Measurements from ENCODE around the gene ASTN2. TPM values are rescaled to one million over a fixed set of nuclear protein-coding genes. Genes with fewer than 3 reads are reported as not detected.
"Not testable (repeated sequence)": the region's sequence is repeated elsewhere in the genome, so short reads cannot be mapped to it uniquely, and the experiment has no call there.

ASTN2 gene
- polyA plus RNA-seq, 1 experiment, result 6.6 TPM

- Histone ChIP-seq H3K4me3 (ENCODE audit: low read depth, low read length) (no peak overlapping the region), H3K27ac (ENCODE audit: low read depth, low read length) (no peak overlapping the region), H3K27me3 (ENCODE audit: control insufficient read depth, insufficient read depth, low read length) (peaks cover 4% of the 10 kb centered on the region), H3K9me3 (ENCODE audit: control insufficient read depth, insufficient read depth, low read length) (no peaks in the 10 kb centered on the region)
- CTCF ChIA-PET, result no interaction called here
- POLR2A ChIA-PET, result no interaction called here
- no peak for DNase-seq (ENCODE audit: low read depth, low spot score)
- TF ChIP-seq, protein P1, sequence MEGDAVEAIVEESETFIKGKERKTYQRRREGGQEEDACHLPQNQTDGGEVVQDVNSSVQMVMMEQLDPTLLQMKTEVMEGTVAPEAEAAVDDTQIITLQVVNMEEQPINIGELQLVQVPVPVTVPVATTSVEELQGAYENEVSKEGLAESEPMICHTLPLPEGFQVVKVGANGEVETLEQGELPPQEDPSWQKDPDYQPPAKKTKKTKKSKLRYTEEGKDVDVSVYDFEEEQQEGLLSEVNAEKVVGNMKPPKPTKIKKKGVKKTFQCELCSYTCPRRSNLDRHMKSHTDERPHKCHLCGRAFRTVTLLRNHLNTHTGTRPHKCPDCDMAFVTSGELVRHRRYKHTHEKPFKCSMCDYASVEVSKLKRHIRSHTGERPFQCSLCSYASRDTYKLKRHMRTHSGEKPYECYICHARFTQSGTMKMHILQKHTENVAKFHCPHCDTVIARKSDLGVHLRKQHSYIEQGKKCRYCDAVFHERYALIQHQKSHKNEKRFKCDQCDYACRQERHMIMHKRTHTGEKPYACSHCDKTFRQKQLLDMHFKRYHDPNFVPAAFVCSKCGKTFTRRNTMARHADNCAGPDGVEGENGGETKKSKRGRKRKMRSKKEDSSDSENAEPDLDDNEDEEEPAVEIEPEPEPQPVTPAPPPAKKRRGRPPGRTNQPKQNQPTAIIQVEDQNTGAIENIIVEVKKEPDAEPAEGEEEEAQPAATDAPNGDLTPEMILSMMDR (IDR thresholded peaks at IDR 0.05; ENCODE audit: low read depth, low read length), result no peak
Measured at GRCh38 chr9:116925121-116925520, 489.7 kb downstream of the ASTN2 start.

GRCh38 chr9:116924462-116925110, 490.3 kb downstream of the ASTN2 start:
- TF ChIP-seq, protein P1 (IDR thresholded peaks at IDR 0.05; ENCODE audit: low read depth, low read length), result no peak
- CTCF ChIA-PET, result interaction anchor here (0.6 to 1.0 kb wide), 2 partner anchors 8 to 64 kb away, joined by 3 read pairs; no protein-coding TSS in a partner anchor
- no peak for DNase-seq (ENCODE audit: low read depth, low spot score)
- POLR2A ChIA-PET, result no interaction called here
- H3K27me3 ChIP-seq (ENCODE audit: control insufficient read depth, insufficient read depth, low read length), result peaks cover 2% of the 10 kb centered on the region
- no peaks in the 10 kb centered on the region for H3K9me3 ChIP-seq (ENCODE audit: control insufficient read depth, insufficient read depth, low read length)
- no peak overlapping the region for H3K4me3 ChIP-seq (ENCODE audit: low read depth, low read length)
- no peak overlapping the region for H3K27ac ChIP-seq (ENCODE audit: low read depth, low read length)

DNA sequence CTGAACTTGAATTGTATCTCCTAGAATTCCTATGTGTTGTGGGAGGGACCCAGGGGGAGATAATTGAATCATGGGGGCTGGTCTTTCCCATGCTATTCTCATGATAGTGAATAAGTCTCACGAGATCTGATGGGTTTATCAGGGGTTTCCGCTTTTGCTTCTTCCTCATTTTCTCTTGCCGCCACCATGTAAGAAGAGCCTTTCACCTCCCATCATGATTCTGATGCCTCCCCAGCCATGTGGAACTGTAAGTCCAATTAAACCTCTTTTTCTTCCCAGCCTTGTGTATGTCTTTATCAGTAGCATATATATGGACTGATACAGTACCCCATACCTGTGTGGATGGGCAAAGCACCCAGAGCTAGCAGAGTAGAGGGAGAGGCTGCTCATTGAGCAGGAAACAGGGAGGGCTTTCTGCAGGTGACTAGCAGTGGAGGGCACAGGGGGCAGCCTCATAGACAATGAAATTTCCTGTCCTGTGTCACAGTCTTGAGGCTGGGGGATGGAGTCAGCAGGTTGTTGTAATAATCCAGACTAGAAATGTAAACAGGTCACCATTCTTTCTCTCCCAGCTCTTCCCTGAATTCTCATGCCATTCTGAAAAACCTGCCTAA, 496.9 kb downstream of the ASTN2 start:
- H3K4me3 ChIP-seq (ENCODE audit: low read depth, low read length); H3K27me3 ChIP-seq (ENCODE audit: control insufficient read depth, insufficient read depth, low read length); CTCF ChIA-PET; POLR2A ChIA-PET; DNase-seq (ENCODE audit: low read depth, low spot score); H3K9me3 ChIP-seq (ENCODE audit: control insufficient read depth, insufficient read depth, low read length); H3K27ac ChIP-seq (ENCODE audit: low read depth, low read length): not testable (repeated sequence)

- H3K9me3 ChIP-seq (ENCODE audit: control insufficient read depth, insufficient read depth, low read length), result no peaks in the 10 kb centered on the region
- CTCF ChIA-PET, result no interaction called here
- POLR2A ChIA-PET, result no interaction called here
Measured at GRCh38 chr9:116913536-116913935, 501.3 kb downstream of the ASTN2 start.

DNA sequence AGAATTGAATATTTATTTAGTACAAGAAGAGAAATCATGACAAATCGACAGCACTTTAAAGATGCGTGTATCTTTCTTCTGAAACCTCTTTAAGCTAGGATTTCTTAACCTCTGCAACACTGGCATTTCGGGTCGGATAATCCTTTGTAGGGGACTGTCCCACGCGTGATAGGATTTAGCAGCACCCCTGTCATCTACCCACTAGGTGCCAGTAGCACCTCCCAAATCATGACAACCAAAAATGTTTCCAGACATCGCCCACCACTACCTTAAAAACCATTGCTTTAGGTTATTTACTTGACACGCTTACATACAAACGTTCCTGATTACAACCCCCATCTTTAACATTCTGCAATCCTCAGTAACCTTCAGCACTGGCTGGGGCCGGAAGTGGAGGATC, 504.7 kb downstream of the ASTN2 start:
- Histone ChIP-seq H3K9me3 (ENCODE audit: control insufficient read depth, insufficient read depth, low read length) (no peaks in the 10 kb centered on the region), H3K27ac (ENCODE audit: low read depth, low read length) (no peak overlapping the region), H3K27me3 (ENCODE audit: control insufficient read depth, insufficient read depth, low read length) (peaks cover 13% of the 10 kb centered on the region), H3K4me3 (ENCODE audit: low read depth, low read length) (no peak overlapping the region)
- TF ChIP-seq, protein P1 (IDR thresholded peaks at IDR 0.05; ENCODE audit: low read depth, low read length), result 0 out of 2 replicates have a peak, but pooled peaks have one; percentile 7
- CTCF ChIA-PET, result interaction anchor here (2.6 kb wide), 1 partner anchor 49 kb away, joined by 8 read pairs; no protein-coding TSS in a partner anchor
- POLR2A ChIA-PET, result no interaction called here
- no peak for DNase-seq (ENCODE audit: low read depth, low spot score)

More at GRCh38 chr9:116913536-116913935, 501.3 kb downstream of the ASTN2 start:
- Histone ChIP-seq H3K4me3 (ENCODE audit: low read depth, low read length) (no peak overlapping the region), H3K27ac (ENCODE audit: low read depth, low read length) (no peak overlapping the region), H3K27me3 (ENCODE audit: control insufficient read depth, insufficient read depth, low read length) (peaks cover 6% of the 10 kb centered on the region)
- TF ChIP-seq, protein P1 (IDR thresholded peaks at IDR 0.05; ENCODE audit: low read depth, low read length), result no peak
- no peak for DNase-seq (ENCODE audit: low read depth, low spot score)

Measured in AG04450 (cell line).